B cell (primary cell): ENCODE measurements around the gene NODAL. TPM values are rescaled to one million over a fixed set of nuclear protein-coding genes. Genes with fewer than 3 reads are reported as not detected.
"Not testable (repeated sequence)": the region's sequence is repeated elsewhere in the genome, so short reads cannot be mapped to it uniquely, and the experiment has no call there.

Experiments used
- ATAC-seq: fragments of 200-7000 bp; cut with Tn5 transposase; one replicate; pipeline ENCODE4 v1.10.0; 2021; ENCODE audit warnings: low read depth, mild to moderate bottlenecking, moderate number of reproducible peaks, moderate library complexity
- CTCF ChIA-PET: fragments of 350-600 bp; sonication (Branson Sonifier 250); formaldehyde crosslinking; loops from one replicate; lab custom pipeline; 2021; ENCODE audit warnings: antibody characterized with exemption, inconsistent platforms; lab: Charles Lee
- POLR2A ChIA-PET: fragments of 350-600 bp; sonication (Branson Sonifier 250); formaldehyde crosslinking; loops from one replicate; lab custom pipeline; 2021; ENCODE audit warnings: antibody characterized with exemption; lab: Charles Lee
- DNase-seq: peaks from one replicate; pipeline ENCODE4 v3.0.0; 2013
- H2AFZ ChIP-seq: 2 replicates; pipeline ENCODE4 v1.6.1; 2012; ENCODE audit warnings: mild to moderate bottlenecking, low read depth, low read length; ENCODE audit not compliant: insufficient read depth, poor library complexity, severe bottlenecking
- H3K27ac ChIP-seq, 2 donors: 1 replicate in 1 of 2; 2 replicates in 1 of 2; pipeline ENCODE4 v1.5.1; 2012 to 2013; ENCODE audit warnings: low read length in 2 of 2, mild to moderate bottlenecking in 2 of 2, moderate library complexity in 1 of 2
- H3K27me3 ChIP-seq, 4 experiments: fragments of 200-600 bp in 1 of 4; sonication (generic) in 1 of 4; replicated peaks in 1 of 4; 1 replicate in 2 of 4; 2 replicates in 2 of 4; pipeline versions ENCODE4 v1.6.1 to v1.7.0; 2013 to 2016; ENCODE audit warnings: low read length in 3 of 4, mild to moderate bottlenecking in 2 of 4, mixed read lengths in 1 of 4, moderate library complexity in 1 of 4; ENCODE audit not compliant: insufficient read depth in 4 of 4, control insufficient read depth in 3 of 4; ENCODE audit errors: control extremely low read depth in 1 of 4
- H3K36me3 ChIP-seq, 2 experiments: replicated peaks in 1 of 2; 1 replicate in 1 of 2; 2 replicates in 1 of 2; pipeline versions ENCODE4 v1.6.1 to v1.7.1; 2013; ENCODE audit warnings: low read length in 1 of 2; ENCODE audit not compliant: insufficient read depth in 2 of 2, control insufficient read depth in 1 of 2; ENCODE audit errors: control extremely low read depth in 1 of 2, extremely low read depth in 1 of 2
- H3K4me1 ChIP-seq, 2 donors: fragments of 200-600 bp in 1 of 2; sonication (generic) in 1 of 2; 1 replicate in 1 of 2; 2 replicates in 1 of 2; pipeline versions ENCODE4 v1.5.1 to v1.6.1; 2013 to 2017; ENCODE audit warnings: low read length in 2 of 2; ENCODE audit not compliant: control insufficient read depth in 2 of 2, insufficient read depth in 2 of 2
- H3K4me2 ChIP-seq: replicated peaks from 2 replicates; pipeline ENCODE3; 2012; ENCODE audit warnings: mild to moderate bottlenecking, low read depth, low read length; ENCODE audit not compliant: poor library complexity, severe bottlenecking
- H3K4me3 ChIP-seq, 5 experiments: fragments of 200-600 bp in 1 of 5; sonication (generic) in 1 of 5; 1 replicate in 3 of 5; 2 replicates in 2 of 5; pipeline versions ENCODE4 v1.5.1 to v1.7.0; 2011 to 2016; ENCODE audit warnings: low read length in 4 of 5, mild to moderate bottlenecking in 4 of 5, low read depth in 2 of 5, control low read depth in 1 of 5, moderate library complexity in 1 of 5; ENCODE audit not compliant: insufficient read depth in 1 of 5; ENCODE audit errors: control extremely low read depth in 1 of 5, extremely low read depth in 1 of 5
- H3K79me2 ChIP-seq: fragments of 200-600 bp; sonication (generic); one replicate; pipeline ENCODE4 v1.6.0; 2016; ENCODE audit warnings: low read length; ENCODE audit not compliant: control insufficient read depth, insufficient read depth
- H3K9ac ChIP-seq: fragments of 200-600 bp; sonication (generic); 2 replicates; pipeline ENCODE4 v1.6.1; 2017; ENCODE audit warnings: mild to moderate bottlenecking, low read length, moderate library complexity
- H3K9me3 ChIP-seq, 3 donors: one replicate each; pipeline versions ENCODE4 v1.6.1 to v1.7.1; 2013; ENCODE audit warnings: low read length in 2 of 3; ENCODE audit not compliant: control insufficient read depth in 2 of 3, insufficient read depth in 1 of 3; ENCODE audit errors: control extremely low read depth in 1 of 3
- H4K20me1 ChIP-seq: 2 replicates; pipeline ENCODE4 v1.6.0; 2012; ENCODE audit warnings: mild to moderate bottlenecking, low read length; ENCODE audit not compliant: insufficient read depth, control insufficient read depth, poor library complexity, severe bottlenecking
- H3K27ac Mint-ChIP-seq: one replicate; pipeline ENCODE4 v1.8.0; 2021; ENCODE audit warnings: mixed read lengths
- H3K27me3 Mint-ChIP-seq: one replicate; pipeline ENCODE4 v1.8.0; 2021; ENCODE audit warnings: mixed read lengths
- H3K4me1 Mint-ChIP-seq: one replicate; pipeline ENCODE4 v1.8.0; 2021; ENCODE audit warnings: mixed read lengths
- H3K4me3 Mint-ChIP-seq: one replicate; pipeline ENCODE4 v1.8.0; 2021; ENCODE audit warnings: mixed read lengths
- H3K9me3 Mint-ChIP-seq: one replicate; pipeline ENCODE4 v1.8.0; 2022; ENCODE audit warnings: mixed read lengths; ENCODE audit not compliant: insufficient read depth
- EZH2 ChIP-seq: IDR thresholded peaks from 2 replicates; pipeline ENCODE4 v1.6.1; 2012; ENCODE audit warnings: borderline replicate concordance, low read depth, mild to moderate bottlenecking, moderate library complexity, low read length; ENCODE audit not compliant: insufficient read depth, poor library complexity, severe bottlenecking
- WGBS: methylation state at CpG from one replicate; pipeline ENCODE4 v1.1.5; 2013; ENCODE audit warnings: missing lambda C conversion rate; ENCODE audit not compliant: insufficient coverage; 5-methylcytosine and 5-hydroxymethylcytosine counted together
- intact Hi-C: fragments of 100-400 bp; cut with micrococcal nuclease; formaldehyde crosslinking; loops from one replicate; pipeline ENCODE4 v1.10.0; 2022
- polyA plus RNA-seq: library from polyadenylated mRNA; depleted of rRNA; stranded (reverse); fragments of >200 nt; gene quantifications from 2 replicates; pipeline ENCODE4 v1.2.3, GENCODE V29; 2012
- total RNA-seq, 2 donors: library from RNA; stranded (reverse); fragments of 120-200 nt in 1 of 2; gene quantifications; 1 replicate in 1 of 2; 2 replicates in 1 of 2; pipeline versions ENCODE4 v1.2.3 to v1.2.4, GENCODE V29; 2013 to 2022
- TF ChIP-seq, protein P1 (sequence below): fragments of 200-600 bp; IDR thresholded peaks from one replicate; pipeline ENCODE4 v1.8.0; 2022; ENCODE audit warnings: antibody characterized with exemption, mild to moderate bottlenecking

Gene NODAL
- total and polyA plus RNA-seq, 2 donors (not counting 1 experiment from before 2014, with no cell fraction given): 0.06 TPM; not detected in 1

DNA sequence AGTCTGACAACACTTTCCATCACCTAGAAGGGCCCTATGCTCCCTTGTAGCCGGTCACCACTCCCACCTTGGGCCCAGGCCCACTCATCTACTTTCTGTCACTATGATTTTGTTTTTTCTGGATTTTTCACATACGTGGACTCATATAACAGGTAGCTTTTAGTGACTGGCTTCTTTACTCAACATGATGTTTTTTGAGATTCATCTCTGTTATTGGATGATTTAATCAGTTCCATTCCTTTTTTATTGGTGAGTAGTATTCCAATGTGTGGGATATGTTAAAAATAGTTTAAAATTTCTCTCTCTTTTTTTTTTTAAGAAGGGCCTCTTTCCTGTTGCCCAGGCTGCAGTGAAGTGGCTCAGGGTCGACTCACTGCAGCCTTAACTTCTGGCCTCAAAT is 46.3 kb upstream of the NODAL start:
- Histone ChIP-seq H3K4me2 (no peak overlapping the region), H3K4me3 (no peak overlapping the region), H3K27me3 (no peaks in the 10 kb centered on the region), H3K9ac (no peak overlapping the region), H2AFZ (no peak overlapping the region), H3K4me1 (peaks cover 35 to 42% of the 10 kb centered on the region in 2 donors), H3K79me2 (peaks cover 38% of the 10 kb centered on the region), H3K9me3 (peaks cover 0 to under 1% (median 0%) of the 10 kb centered on the region in 3 donors), H4K20me1 (no peaks in the 10 kb centered on the region), H3K36me3 (no peaks in the 10 kb centered on the region), H3K27ac (no peak overlapping the region)
- intact Hi-C loops: no loop called here
- no peaks in the 10 kb centered on the region for H3K9me3 Mint-ChIP-seq
- TF ChIP-seq, protein P1, sequence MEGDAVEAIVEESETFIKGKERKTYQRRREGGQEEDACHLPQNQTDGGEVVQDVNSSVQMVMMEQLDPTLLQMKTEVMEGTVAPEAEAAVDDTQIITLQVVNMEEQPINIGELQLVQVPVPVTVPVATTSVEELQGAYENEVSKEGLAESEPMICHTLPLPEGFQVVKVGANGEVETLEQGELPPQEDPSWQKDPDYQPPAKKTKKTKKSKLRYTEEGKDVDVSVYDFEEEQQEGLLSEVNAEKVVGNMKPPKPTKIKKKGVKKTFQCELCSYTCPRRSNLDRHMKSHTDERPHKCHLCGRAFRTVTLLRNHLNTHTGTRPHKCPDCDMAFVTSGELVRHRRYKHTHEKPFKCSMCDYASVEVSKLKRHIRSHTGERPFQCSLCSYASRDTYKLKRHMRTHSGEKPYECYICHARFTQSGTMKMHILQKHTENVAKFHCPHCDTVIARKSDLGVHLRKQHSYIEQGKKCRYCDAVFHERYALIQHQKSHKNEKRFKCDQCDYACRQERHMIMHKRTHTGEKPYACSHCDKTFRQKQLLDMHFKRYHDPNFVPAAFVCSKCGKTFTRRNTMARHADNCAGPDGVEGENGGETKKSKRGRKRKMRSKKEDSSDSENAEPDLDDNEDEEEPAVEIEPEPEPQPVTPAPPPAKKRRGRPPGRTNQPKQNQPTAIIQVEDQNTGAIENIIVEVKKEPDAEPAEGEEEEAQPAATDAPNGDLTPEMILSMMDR: no peak
- TF ChIP-seq EZH2: no peak
- POLR2A ChIA-PET: interaction anchor here (0.6 to 0.8 kb wide), 3 partner anchors 10 to 15 kb away, joined by 3 to 4 read pairs (median 3); no protein-coding TSS in a partner anchor
- no peak for DNase-seq
- CTCF ChIA-PET: no interaction called here
- peaks cover 43% of the 10 kb centered on the region for H3K4me1 Mint-ChIP-seq
- H3K27ac Mint-ChIP-seq: no peak overlapping the region
- 100% methylated on average over 1 of the region's 3 CpGs for WGBS
- H3K4me3 Mint-ChIP-seq: no peak overlapping the region
- no peaks in the 10 kb centered on the region for H3K27me3 Mint-ChIP-seq
- no peak for ATAC-seq

DNA sequence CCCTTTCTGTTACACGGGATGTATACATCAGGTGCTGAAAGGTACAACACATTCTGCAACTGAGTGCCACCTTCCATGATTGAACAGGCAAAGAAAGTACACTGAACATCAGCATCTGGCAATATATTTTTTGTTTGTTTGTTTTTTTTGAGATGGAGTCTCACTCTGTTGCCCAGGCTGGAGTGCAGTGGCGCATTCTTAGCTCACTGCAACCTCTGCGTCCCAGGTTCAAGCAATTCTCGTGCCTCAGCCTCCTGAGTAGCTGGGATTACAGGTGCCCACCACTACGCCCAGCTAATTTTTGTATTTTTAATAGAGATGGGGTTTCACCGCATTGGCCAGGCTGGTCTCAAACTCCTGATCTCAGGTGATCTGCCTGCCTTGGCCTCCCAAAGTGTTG is 42.4 kb upstream of the NODAL start:
- H2AFZ ChIP-seq, H3K4me3 ChIP-seq, DNase-seq, H3K4me3 Mint-ChIP-seq, H3K27me3 ChIP-seq, H3K27me3 Mint-ChIP-seq, H4K20me1 ChIP-seq, H3K9me3 ChIP-seq, H3K4me2 ChIP-seq, H3K27ac ChIP-seq, H3K36me3 ChIP-seq, intact Hi-C loops, H3K9ac ChIP-seq, H3K9me3 Mint-ChIP-seq, H3K27ac Mint-ChIP-seq, ATAC-seq: not testable (repeated sequence)
- peaks cover 42% of the 10 kb centered on the region for H3K4me1 Mint-ChIP-seq
- CTCF ChIA-PET: interaction anchor here (0.6 kb wide), 2 partner anchors 15 to 66 kb away, joined by 3 to 4 read pairs; no protein-coding TSS in a partner anchor
- peaks cover 27 to 31% of the 10 kb centered on the region in 2 donors for H3K4me1 ChIP-seq
- 100% methylated on average over 3 of the region's 6 CpGs for WGBS
- peaks cover 50% of the 10 kb centered on the region for H3K79me2 ChIP-seq
- POLR2A ChIA-PET: interaction anchor here (1.1 kb wide), 1 partner anchor 11 kb away, joined by 3 read pairs; no protein-coding TSS in a partner anchor
